ENCODE results near the gene MET.
"Not testable (repeated sequence)": the region's sequence is repeated elsewhere in the genome, so short reads cannot be mapped to it uniquely, and the experiment has no call there.

The MET gene

DNA sequence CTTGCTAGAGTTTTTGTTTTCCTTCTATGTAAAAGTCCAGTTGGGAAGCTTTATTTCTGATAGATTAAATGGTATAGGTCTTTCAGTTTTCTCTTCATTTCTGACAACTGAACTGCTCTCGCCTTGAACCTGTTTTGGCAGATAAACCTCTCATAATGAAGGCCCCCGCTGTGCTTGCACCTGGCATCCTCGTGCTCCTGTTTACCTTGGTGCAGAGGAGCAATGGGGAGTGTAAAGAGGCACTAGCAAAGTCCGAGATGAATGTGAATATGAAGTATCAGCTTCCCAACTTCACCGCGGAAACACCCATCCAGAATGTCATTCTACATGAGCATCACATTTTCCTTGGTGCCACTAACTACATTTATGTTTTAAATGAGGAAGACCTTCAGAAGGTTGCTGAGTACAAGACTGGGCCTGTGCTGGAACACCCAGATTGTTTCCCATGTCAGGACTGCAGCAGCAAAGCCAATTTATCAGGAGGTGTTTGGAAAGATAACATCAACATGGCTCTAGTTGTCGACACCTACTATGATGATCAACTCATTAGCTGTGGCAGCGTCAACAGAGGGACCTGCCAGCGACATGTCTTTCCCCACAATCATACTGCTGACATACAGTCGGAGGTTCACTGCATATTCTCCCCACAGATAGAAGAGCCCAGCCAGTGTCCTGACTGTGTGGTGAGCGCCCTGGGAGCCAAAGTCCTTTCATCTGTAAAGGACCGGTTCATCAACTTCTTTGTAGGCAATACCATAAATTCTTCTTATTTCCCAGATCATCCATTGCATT is 27.1 kb downstream of the MET start:
- DNase-seq: no peak

DNA sequence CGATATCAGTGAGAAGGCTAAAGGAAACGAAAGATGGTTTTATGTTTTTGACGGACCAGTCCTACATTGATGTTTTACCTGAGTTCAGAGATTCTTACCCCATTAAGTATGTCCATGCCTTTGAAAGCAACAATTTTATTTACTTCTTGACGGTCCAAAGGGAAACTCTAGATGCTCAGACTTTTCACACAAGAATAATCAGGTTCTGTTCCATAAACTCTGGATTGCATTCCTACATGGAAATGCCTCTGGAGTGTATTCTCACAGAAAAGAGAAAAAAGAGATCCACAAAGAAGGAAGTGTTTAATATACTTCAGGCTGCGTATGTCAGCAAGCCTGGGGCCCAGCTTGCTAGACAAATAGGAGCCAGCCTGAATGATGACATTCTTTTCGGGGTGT is 27.7 kb downstream of the MET start:
- no peak for DNase-seq

DNA sequence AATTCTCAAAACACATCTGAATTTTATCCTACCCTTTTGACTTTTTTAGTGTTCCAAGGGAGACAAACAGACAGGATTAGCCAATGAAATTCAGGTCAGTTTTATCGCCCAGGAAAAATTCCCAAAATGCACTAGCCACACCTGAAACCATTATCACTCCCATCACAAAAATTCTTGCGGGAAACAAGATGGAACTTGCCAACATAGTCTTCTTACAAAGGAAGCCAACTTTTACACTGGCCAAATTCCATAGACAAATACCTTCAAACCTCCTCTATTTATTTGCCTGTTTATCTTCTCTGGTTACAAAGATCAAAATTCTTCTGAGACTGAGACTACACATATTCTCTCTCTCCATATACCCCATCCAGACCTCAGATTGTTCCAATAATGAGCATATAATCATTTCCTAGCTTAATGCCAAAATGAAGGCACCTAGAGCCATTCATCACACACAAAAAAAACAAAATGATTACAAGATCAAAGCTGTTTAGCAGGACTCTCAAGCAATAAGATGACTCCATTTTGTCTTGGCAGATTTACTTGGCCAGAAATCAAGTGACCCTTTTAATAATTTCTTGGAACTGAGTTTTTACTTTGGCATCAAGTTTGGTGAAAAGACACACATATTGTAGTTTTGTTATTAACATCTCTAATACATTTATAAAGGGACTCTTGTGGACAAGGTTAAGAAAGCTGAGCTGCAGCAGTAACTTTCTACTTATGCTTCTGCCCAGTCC is 30.2 kb downstream of the MET start:
- DNase-seq: no peak

DNA sequence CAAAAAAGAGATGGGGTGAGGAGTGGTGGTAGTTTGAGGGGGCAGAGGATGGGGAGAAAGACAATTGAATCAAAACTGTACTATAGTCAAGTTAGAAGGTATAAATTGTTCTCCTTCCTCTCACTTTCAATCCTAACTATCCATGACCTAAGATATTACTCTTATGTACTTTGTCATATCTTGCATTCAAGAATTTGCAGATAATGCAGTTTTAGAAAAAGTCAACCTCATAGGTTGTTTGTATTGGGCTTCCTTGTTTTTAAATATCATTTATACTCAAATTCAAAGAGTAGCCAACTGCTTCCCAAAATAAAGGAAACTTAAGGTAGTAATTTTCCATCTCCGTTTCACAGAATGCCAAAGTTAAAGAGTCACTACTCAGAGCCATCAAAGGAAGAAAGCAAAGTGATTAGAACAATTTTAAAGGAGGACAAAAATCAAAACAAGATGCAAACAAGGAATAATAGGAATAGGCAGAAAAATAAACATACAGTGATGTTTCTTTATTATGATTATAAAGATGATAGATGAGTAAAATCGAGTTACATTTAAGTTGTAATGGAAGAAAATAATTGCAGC is 32.7 kb downstream of the MET start:
- DNase-seq: no peak

DNA sequence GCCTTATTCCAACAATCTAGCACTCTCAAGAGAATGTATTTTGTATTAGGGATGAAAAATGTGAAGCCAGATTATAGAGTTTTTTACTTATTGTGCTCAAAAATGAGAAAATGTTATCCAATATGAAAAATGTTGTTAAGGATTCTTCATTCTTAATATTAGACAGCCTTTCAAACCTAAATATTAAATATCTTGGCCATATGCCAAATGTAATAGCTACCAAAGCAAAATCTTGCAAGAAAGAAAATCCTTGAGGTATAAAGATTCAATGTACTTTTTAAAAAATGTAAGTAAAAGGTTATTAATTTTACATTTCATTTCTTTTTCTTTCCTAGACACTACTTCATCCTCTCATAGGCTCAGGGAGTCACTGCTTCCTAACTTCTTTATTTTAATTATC is 33.4 kb downstream of the MET start:
- DNase-seq: no peak

DNA sequence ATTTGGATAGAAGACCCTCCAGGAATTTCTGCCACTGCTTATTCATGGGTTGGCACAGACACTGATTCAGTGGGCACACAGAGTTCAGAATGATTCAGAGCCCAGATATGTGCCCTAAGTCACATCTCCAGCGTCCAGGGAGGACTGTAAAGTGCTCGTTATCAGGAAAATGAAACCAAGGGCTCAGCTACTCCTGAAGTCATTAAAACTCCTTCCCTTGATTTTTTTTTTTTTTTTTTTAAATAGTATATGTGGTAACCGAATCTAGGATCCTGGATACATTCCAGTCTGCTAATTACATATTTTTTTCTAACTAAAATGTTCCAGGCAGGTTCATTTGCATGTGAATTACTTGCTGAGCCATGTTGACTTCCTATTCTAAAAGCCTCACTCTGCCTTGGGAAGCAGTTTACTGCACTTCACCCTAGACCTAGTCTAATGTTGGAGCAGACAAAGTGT is 34.7 kb downstream of the MET start:
- no peak for DNase-seq

DNA sequence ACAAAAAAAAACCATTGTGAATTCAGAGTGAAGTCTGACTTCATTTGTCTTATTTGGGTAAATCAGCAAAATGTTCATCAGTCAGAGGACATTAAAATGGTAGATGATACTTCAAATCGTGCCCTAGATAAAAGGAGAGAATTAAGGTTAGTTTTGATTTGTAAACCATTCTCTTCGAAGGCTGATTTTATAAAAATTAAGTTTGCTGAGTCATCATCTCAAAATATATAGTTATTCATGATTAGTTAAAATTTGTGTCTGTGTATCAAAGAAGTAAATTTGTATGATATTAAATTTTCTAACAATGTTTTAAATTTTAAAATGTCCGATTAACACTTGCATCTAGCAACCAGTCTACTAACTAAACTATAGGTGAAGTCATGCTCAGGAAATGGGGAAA is 35.3 kb downstream of the MET start:
- no peak for DNase-seq

DNA sequence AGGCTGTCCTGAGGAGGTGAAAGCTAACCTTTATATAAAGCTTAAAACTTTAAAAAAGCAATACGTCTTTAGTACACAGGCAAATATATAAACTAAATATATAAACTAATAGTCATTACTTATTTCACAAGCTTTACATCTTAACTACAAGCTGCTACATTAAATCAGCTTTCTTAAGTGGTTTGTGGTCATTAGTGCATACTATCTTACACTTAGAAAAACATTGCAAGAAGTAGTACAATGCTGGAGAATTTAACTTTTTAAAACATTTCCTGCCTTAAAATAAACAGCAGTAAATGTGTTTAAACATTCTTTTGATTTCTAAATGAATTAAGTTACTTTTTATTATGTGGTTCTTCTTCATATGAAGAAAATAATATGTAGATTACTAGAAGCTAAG is 36.3 kb downstream of the MET start:
- no peak for DNase-seq

DNA sequence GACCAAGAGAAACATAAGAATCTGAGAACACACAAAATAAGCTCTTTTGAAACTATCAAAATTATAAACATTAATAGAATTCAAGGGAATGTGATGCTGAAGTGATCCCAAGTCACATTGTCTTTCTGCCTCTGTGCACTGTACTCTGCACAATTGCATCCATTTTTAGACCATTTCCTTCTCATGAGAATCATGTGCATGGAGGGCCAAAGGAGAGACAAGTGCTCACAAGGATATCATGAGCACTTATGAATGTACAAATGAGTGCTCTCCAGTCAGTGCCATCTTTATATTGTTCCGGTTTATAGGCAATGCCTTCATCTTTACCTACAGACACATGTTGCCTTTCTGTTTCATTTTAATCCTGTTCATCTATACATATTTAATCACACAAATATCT is 36.9 kb downstream of the MET start:
- DNase-seq: no peak

DNA sequence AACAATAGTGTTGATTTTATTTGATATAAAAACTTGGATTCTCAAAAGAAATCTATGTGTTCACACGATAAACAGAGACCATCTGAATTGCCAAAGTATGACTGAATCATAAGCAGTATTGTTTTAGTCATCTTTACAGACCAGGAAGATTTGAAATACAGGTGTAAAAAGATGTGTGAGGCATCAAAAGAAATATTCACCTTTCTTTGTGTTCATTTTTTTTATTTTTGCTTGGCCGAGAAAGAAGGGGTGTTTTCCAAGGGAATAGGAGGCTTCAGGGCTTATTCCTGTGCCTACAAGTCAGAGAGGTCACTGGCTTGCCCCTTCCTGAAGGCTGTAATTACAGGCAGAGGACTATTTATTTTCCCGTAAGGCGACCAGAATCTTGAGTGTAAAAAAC is 37.3 kb downstream of the MET start:
- no peak for DNase-seq

DNA sequence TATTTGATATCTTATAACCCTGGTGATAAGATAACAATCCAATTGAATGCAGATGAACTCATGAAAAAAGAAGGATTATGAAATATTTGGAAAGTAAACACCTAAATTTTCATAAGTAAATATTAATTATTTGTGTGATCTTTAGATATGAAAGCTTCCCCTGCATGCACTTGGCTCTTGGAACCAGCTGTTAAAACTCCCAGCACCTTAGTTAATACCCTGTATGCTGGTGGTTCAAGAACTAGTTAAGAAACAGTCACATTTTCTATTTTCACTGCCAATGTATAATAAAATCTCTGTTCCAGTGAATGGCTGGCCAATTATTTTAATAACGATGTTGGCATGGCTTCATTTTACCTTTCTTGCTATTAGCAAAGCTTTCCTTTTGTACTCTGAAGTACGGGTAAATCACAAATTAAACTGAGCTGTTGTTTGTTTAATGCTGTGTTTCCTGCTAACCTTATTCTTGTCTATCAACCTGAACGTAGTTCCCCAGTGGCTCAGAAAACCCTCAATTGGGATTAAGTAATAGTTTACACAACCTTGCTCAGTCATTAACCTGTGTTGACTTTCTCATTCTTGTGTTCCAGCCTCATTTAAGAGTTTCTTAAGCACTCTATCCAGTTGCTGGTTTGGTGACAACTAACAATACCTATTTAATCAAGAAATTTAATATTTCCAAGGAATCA is 38.9 kb downstream of the MET start:
- no peak for DNase-seq

DNA sequence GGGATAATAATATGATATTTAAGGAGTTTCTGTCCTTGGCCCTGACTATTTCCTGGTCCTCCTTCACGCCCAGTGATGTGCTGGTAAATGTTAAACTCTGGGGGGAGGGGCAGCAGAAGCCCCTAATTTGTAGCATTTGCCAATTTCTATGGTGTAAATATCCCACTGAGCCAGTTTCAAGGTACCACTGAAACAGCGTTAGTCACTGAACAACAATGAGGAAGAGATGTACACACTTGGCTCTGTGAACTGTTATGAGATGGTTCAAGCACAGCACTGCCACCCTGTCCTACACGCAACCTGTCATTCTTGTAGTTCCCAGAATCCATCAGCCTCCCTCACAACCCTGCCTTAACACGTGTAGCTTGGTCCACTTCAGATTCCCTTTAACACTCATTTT is 39.8 kb downstream of the MET start:
- DNase-seq: no peak

DNA sequence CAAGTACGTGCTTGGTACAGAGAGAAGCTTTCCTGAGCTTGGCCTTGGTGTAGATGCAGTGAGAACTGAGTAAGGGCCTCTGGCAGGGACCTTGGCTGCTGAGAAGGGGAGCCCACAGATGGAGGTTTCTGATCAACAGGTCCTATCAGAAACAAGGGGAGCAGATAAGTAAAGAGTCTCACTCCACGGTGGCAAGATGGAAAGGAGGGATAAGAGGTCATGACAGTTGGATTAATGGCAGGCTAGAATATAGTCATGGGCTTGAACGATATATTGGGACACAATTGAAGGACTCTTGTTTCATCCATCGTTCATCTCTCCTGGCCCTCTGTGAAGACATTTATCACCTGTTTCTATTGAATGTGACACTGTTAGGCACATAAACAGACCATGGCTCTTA is 41.5 kb downstream of the MET start:
- DNase-seq: no peak

DNA sequence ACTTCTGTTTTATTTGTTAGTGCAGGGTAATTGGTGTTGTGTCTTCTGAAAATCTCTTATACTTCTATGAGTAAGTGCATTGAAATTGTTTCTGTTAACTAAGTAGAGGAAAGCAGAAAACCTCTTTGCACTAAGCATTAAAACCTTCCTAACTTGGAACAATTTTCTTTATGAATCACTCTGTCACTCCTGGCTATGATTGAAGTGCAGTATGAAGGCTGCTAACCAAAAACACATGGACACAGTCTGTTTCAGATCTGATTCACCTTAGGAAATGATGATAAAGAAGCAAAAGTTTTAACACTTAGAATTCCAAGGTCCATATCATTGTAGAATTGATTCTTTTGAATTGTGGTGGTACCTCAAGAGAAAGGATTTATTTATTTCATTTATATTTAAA is 41.9 kb downstream of the MET start:
- DNase-seq: no peak

DNA sequence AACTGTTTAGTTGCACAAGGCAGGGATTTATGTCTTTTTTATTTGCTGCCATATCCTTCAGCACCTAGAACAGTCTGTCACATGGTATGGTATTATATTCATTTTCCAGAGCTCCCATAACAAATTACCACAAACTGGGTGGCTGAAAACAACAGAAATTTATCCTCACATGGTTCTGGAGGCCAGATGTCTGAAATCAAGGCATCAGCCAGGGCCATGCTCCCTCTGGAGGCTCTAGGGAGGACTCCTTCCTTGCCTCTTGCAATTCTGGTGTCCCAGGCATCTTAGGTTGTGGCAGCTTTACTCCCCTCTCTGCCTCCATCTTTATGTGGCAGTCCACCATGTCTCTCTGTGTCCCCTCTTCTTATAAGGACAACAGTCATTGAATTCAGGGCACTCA is 43.1 kb downstream of the MET start:
- DNase-seq: no peak

DNA sequence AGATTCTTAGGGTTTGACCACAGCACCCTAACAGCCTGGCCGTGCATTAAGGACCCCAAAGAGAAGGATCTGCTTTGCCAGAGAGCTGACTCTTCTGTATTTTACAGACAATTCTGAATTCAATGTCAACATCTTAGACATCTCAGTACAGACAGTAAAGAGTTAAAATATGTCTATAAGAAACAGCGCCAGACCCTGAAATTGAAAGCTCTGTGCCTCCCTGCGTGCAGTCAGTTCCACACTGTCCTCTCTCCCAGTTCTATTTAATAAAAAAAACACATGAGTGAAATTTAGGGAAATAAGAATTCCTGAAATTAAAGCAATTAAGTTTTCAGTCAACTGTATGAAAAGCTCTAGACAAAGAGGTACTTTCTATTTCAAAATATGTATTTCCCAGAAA is 45.1 kb downstream of the MET start:
- no peak for DNase-seq

DNA sequence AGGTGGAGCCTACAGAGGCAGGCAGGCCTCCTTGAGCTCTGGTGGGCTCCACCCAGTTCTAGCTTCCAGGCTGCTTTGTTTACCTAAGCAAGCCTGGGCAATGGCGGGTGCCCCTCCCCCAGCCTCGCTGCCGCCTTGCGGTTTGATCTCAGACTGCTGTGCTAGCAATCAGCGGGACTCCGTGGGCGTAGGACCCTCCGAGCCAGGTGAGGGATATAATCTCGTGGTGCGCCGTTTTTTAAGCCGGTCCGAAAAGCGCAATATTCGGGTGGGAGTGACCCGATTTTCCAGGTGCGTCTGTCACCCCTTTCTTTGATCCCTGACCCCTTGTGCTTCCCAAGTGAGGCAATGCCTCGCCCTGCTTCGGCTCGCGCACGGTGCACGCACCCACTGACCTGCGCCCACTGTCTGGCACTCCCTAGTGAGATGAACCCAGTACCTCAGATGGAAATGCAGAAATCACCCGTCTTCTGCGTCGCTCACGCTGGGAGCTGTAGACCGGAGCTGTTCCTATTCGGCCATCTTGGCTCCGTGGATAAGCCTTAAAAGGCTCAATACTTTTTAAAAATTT is 52.0 kb downstream of the MET start:
- DNase-seq: not testable (repeated sequence)

DNA sequence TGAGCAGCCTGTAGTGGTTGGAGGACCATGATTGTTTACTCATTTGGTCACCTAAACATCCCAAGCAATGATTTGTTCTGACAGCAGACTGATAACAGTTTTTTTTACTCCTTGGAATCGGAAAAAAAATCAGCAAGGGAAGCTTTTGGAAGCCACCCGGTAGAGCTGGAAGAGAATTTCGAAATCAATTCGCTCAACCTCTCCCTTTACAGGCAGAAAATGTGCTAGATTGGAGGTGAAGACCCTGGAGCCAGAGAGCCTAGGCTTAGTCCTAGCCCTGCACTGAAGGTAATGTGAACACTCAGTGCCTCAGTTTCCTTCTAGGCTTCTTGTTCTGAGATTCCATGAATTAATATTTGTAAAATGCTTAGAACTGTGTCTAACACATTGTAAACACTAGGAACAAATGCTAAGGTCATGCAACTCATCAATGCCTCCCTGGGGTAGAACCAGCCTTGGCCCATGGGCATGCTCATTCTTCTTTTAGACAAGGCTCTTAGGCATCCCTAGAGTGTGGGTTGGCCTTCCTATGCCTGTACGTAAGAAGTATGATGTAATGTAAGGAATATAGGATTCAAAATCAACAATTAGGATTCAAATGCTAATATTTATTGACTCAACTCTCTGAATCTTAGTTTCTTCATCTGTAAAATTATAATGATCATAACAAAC is 52.7 kb downstream of the MET start:
- no peak for DNase-seq

DNA sequence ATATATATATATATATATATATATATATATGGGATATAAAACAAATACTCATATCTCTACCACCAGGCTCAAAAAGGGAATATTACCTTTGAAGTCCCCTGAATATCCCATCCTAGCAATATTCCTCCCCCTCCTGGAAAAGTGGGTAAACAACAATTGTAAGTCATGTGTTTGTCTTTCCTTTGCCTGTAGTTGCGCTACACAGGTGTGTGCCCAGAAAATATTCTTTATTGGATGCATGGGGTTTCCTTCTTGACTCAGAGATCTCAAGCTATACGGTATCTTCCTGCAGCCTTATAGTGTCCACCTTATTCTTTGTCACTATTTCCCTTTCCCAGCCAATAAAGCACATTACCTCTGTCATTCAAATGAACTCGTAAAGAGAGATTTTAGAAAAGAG is 54.2 kb downstream of the MET start:
- DNase-seq: no peak

DNA sequence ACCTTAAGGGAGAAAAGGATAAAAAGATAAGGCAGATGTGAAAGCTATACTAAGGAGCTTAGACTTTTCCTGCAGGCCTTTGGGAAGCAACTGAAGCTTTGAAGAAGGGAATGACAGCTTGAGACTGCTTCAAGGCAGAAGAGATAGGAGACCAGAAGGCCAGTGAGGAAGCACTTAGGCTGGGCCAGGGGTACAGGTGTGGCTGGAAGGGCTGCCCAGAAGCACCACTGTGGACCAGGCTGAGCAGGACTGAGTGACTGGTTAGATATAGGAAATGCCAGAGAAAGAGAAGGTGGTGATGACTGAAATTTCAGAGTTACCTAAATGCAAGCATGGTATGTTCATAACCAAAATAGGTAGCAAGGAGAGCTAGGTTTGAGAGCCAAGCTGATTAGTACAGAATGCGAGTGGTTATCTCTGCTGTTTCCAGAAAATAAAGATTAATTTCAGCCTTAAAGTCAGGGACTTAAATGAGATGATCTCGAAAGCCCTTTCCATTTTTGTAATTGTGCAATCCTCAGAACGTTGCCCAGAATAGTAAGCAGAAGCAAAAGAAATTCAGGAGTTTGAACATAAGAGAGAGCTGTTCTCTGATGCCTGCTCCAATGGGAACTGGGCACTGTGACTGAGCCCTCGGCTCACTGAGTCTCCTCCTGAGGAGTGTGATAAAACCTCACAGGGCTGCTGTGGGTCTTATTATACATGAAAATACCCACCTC is 54.9 kb downstream of the MET start:
- no peak for DNase-seq

DNA sequence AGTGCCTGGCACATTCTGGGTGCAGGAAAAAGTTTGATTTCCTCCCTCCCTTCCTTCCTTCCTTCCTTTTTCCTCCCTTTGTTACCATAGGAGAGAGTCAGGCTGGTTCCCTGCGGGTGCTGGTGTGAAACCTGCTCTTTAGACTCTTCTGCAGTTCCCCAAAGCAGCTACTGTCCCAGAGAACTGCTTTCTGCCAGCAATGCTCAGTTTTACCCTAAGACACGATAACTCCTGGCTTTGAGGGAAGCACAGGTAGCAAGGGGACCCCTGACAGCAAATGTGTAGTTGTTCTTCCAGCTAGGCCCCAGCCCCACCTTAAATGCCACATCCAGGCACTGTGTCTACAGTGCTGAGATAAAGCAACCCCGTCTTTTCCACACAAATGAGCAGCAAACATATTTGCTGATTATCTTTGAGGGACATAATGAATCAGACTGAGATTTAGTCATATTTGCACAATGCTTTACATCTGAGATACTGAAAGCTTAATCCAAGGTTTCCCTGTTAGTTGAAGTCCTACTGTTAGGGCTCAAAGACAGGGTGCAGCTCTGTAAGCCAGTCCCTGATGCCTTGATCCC is 55.5 kb downstream of the MET start:
- DNase-seq: no peak

DNA sequence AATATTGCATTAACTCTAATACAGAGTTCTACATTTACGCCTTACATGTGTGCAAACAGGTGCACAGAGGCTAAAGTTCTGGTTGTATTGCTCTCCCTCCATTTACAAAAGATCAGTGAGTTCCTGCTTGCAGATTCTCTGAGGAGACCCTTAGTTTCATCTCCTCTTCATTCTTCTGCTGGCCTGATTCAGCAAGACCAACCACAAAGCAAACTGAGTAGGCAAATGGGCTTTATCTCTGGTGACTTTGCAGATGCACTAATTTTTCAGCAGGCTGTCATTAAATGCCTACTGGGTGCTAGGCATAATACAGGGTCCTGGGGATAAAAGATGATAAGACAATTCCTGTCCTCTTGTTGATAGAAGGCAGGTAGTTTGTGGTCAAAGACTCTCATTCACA is 56.4 kb downstream of the MET start:
- no peak for DNase-seq

Measured in stimulated activated CD4-positive, alpha-beta T cell treated with anti-CD3 and anti-CD28 coated beads, Interleukin-1b, Interleukin-23, amount 100 ng/mL, for 48 hours (primary cell).